Left lung (tissue), 10 donors: ENCODE data around the gene TLNRD1. TPM values are rescaled to one million over a fixed set of nuclear protein-coding genes. Genes with fewer than 3 reads are reported as not detected.
A peak's percentile ranks its signal among the peaks of the same experiment; 100 is the strongest.

Experiments used
- ATAC-seq: fragments of 200-7000 bp; cut with Tn5 transposase; one replicate; pipeline ENCODE4 v1.9.1; 2020; ENCODE audit warnings: moderate library complexity
- DNase-seq, 4 donors: peaks; one replicate each; pipeline ENCODE4 v3.0.0-alpha.2; 2013 to 2020
- H3K27ac ChIP-seq, 2 donors: fragments of 200-600 bp; sonication (generic) in 1 of 2; one replicate each; pipeline versions ENCODE4 v1.5.0 to v1.8.0; 2020 to 2021
- H3K27me3 ChIP-seq, 2 donors: fragments of 200-600 bp; sonication (generic) in 1 of 2; one replicate each; pipeline versions ENCODE4 v1.5.0 to v1.8.0; 2020 to 2021
- H3K36me3 ChIP-seq, 2 donors: fragments of 200-600 bp; sonication (generic) in 1 of 2; one replicate each; pipeline versions ENCODE4 v1.5.0 to v1.8.0; 2020 to 2021
- H3K4me1 ChIP-seq, 2 donors: fragments of 200-600 bp; one replicate each; pipeline ENCODE4 v1.8.0; 2021
- H3K4me3 ChIP-seq, 2 donors: fragments of 200-600 bp; sonication (generic) in 1 of 2; one replicate each; pipeline versions ENCODE4 v1.5.0 to v1.8.0; 2020 to 2021; ENCODE audit warnings: mild to moderate bottlenecking in 1 of 2
- H3K9me3 ChIP-seq, 2 donors: fragments of 200-600 bp; sonication (generic) in 1 of 2; one replicate each; pipeline versions ENCODE4 v1.5.0 to v1.8.0; 2020 to 2021
- CTCF ChIP-seq, 2 donors: fragments of 200-600 bp; sonication (generic) in 1 of 2; IDR thresholded peaks; one replicate each; pipeline versions ENCODE4 v1.5.0 to v1.8.0; 2021; ENCODE audit warnings: antibody characterized with exemption in 2 of 2
- intact Hi-C, 2 donors: fragments of 100-400 bp; cut with DNase I; formaldehyde crosslinking; loops; one replicate each; pipeline versions ENCODE4 v1.11.2 to v1.14.2; 2022
- polyA plus RNA-seq, 6 donors: library from polyadenylated mRNA; unstranded; fragments of 120-200 nt; gene quantifications; one replicate each; pipeline ENCODE4 v1.2.1, GENCODE V29; 2013; ENCODE audit not compliant: insufficient read length in 6 of 6
- total RNA-seq, 2 donors: library from RNA; stranded (reverse); fragmentation: NEBNext Ultra II Directional; extraction: Animal tissue kit (Norgen Biotek cat#: 25700); gene quantifications; one replicate each; pipeline ENCODE4 v1.2.1, GENCODE V29; 2021
- donor health status: DM: no; HTN: yes; CAD: no.
- donor health status: DM: no; HTN: no; CAD: no.

TLNRD1 gene
- total and polyA plus RNA-seq, 8 donors = 10.1 to 27.6 (median 16.8) TPM

GRCh38 chr15:81038975-81039607, 38.4 kb downstream of the TLNRD1 start:
- intact Hi-C loops = no loop called here
- Histone ChIP-seq H3K4me3 (no peak overlapping the region), H3K9me3 (no peaks in the 10 kb centered on the region), H3K4me1 (peaks cover 0 to 10% of the 10 kb centered on the region in 2 donors), H3K27ac (peak overlapping the region; percentile 18 to 46), H3K36me3 (no peaks in the 10 kb centered on the region), H3K27me3 (no peaks in the 10 kb centered on the region)
- TF ChIP-seq CTCF (IDR thresholded peaks at IDR 0.05) = no peak
- peak; percentile 93 for ATAC-seq
- DNase-seq = peak in 2 of 4 donors; percentile 28 to 34

GRCh38 chr15:81040757-81041156, 40.0 kb downstream of the TLNRD1 start:
- Histone ChIP-seq H3K27ac (no peak overlapping the region), H3K9me3 (no peaks in the 10 kb centered on the region), H3K4me1 (peaks cover 0 to 10% of the 10 kb centered on the region in 2 donors), H3K4me3 (no peak overlapping the region), H3K36me3 (no peaks in the 10 kb centered on the region), H3K27me3 (no peaks in the 10 kb centered on the region)
- no peak for TF ChIP-seq CTCF (IDR thresholded peaks at IDR 0.05)
- intact Hi-C loops = no loop called here
- no peak for DNase-seq
- ATAC-seq = no peak

GRCh38 chr15:81043281-81043934, 42.7 kb downstream of the TLNRD1 start:
- no peak for DNase-seq
- no peak for TF ChIP-seq CTCF (IDR thresholded peaks at IDR 0.05)
- Histone ChIP-seq H3K9me3 (peaks cover 0 to 4% of the 10 kb centered on the region in 2 donors), H3K4me1 (peaks cover 0 to 8% of the 10 kb centered on the region in 2 donors), H3K27ac (no peak overlapping the region), H3K36me3 (no peaks in the 10 kb centered on the region), H3K27me3 (no peaks in the 10 kb centered on the region), H3K4me3 (no peak overlapping the region)
- intact Hi-C loops = no loop called here
- ATAC-seq = no peak

- DNase-seq (no peak), ATAC-seq (no peak)
- H3K27ac ChIP-seq = no peak overlapping the region
- peaks cover 0 to 1% of the 10 kb centered on the region in 2 donors for H3K4me1 ChIP-seq
- H3K36me3 ChIP-seq = no peaks in the 10 kb centered on the region
- no peak for TF ChIP-seq CTCF (IDR thresholded peaks at IDR 0.05)
- intact Hi-C loops = no loop called here
- no peaks in the 10 kb centered on the region for H3K27me3 ChIP-seq
- H3K4me3 ChIP-seq = no peak overlapping the region
- H3K9me3 ChIP-seq = peaks cover 0 to 4% of the 10 kb centered on the region in 2 donors
These were observed 43.3 kb downstream of the TLNRD1 start for GRCh38 chr15:81043935-81044575.

GRCh38 chr15:81046290-81046689, 45.6 kb downstream of the TLNRD1 start:
- H3K36me3 ChIP-seq = no peaks in the 10 kb centered on the region
- no peak overlapping the region for H3K27ac ChIP-seq
- peaks cover 0 to 4% of the 10 kb centered on the region in 2 donors for H3K9me3 ChIP-seq
- TF ChIP-seq CTCF (IDR thresholded peaks at IDR 0.05) = no peak
- ATAC-seq (no peak), DNase-seq (no peak)
- H3K4me3 ChIP-seq = no peak overlapping the region
- no peaks in the 10 kb centered on the region for H3K27me3 ChIP-seq
- intact Hi-C loops = no loop called here
- no peaks in the 10 kb centered on the region for H3K4me1 ChIP-seq
